GM06990 (cell line): ENCODE results near the gene SHANK1.
"Not testable (repeated sequence)": the region's sequence is repeated elsewhere in the genome, so short reads cannot be mapped to it uniquely, and the experiment has no call there.

Source experiments
- DNase-seq: peaks from one replicate; pipeline ENCODE4 v3.0.0-alpha.2; 2011; ENCODE audit not compliant: insufficient read length; ENCODE audit errors: extremely low read depth
- H3K27me3 ChIP-seq: replicated peaks from 2 replicates; pipeline ENCODE4 v1.6.0; 2011; ENCODE audit warnings: low read length; ENCODE audit not compliant: control insufficient read depth, insufficient read depth
- H3K36me3 ChIP-seq: 2 replicates; pipeline ENCODE4 v1.5.1; 2011; ENCODE audit warnings: low read length; ENCODE audit not compliant: control insufficient read depth, insufficient read depth
- H3K4me3 ChIP-seq: replicated peaks from 2 replicates; pipeline ENCODE4 v1.5.1; 2011; ENCODE audit warnings: low read depth, mild to moderate bottlenecking, control low read depth, low read length
- CTCF ChIP-seq: IDR thresholded peaks from 2 replicates; pipeline ENCODE4 v1.5.1; 2011; ENCODE audit warnings: low read length, control low read depth, mild to moderate bottlenecking, inconsistent platforms; ENCODE audit not compliant: insufficient read depth, poor library complexity, severe bottlenecking

Gene SHANK1

GRCh38 chr19:50626011-50626410, 93.6 kb downstream of the SHANK1 start:
- Histone ChIP-seq H3K36me3 (no peaks in the 10 kb centered on the region), H3K27me3 (no peaks in the 10 kb centered on the region), H3K4me3 (no peak overlapping the region)
- DNase-seq = no peak
- TF ChIP-seq CTCF = no peak

- H3K27me3 ChIP-seq = no peaks in the 10 kb centered on the region
- no peaks in the 10 kb centered on the region for H3K36me3 ChIP-seq
- TF ChIP-seq CTCF = no peak
- DNase-seq = no peak
- H3K4me3 ChIP-seq = no peak overlapping the region
Measured at GRCh38 chr19:50624949-50625600, 94.5 kb downstream of the SHANK1 start.

- not testable (repeated sequence) for H3K36me3 ChIP-seq, H3K27me3 ChIP-seq, H3K4me3 ChIP-seq, DNase-seq
Measured at GRCh38 chr19:50620394-50620906, 99.2 kb downstream of the SHANK1 start.

- H3K27me3 ChIP-seq, DNase-seq, H3K36me3 ChIP-seq, H3K4me3 ChIP-seq: not testable (repeated sequence)
Measured at GRCh38 chr19:50619184-50619583, 100.4 kb downstream of the SHANK1 start.

GRCh38 chr19:50618379-50618778, 101.2 kb downstream of the SHANK1 start:
- H3K36me3 ChIP-seq = not testable (repeated sequence)

GRCh38 chr19:50612504-50613404, 106.8 kb downstream of the SHANK1 start:
- DNase-seq, H3K27me3 ChIP-seq, H3K36me3 ChIP-seq, H3K4me3 ChIP-seq: not testable (repeated sequence)

More at GRCh38 chr19:50618379-50618778, 101.2 kb downstream of the SHANK1 start:
- not testable (repeated sequence) for DNase-seq, H3K4me3 ChIP-seq, H3K27me3 ChIP-seq
